AG20443 (cell line): ENCODE results near the gene REPS1.
A peak's percentile ranks its signal among the peaks of the same experiment; 100 is the strongest.
"Not testable (repeated sequence)": the region's sequence is repeated elsewhere in the genome, so short reads cannot be mapped to it uniquely, and the experiment has no call there.

Experiments
- DNase-seq: peaks from one replicate; pipeline ENCODE4 v3.0.0; 2012; ENCODE audit warnings: low spot score, mixed read lengths

The REPS1 gene

GRCh38 chr6:139006477-139006876, 18.4 kb upstream of the REPS1 start:
- no peak for DNase-seq

- no peak for DNase-seq
Measured at GRCh38 chr6:139003751-139004150, 15.7 kb upstream of the REPS1 start.

- peak; percentile 32 for DNase-seq
Measured at GRCh38 chr6:138999949-139000725, 12.1 kb upstream of the REPS1 start.

- DNase-seq: no peak
Measured at GRCh38 chr6:138997136-138997535, 9.1 kb upstream of the REPS1 start.

- no peak for DNase-seq
Measured at GRCh38 chr6:138996524-138996923, 8.5 kb upstream of the REPS1 start.

- DNase-seq: not testable (repeated sequence)
Measured at GRCh38 chr6:138993410-138993809, 5.4 kb upstream of the REPS1 start.

GRCh38 chr6:138992965-138993364, 4.9 kb upstream of the REPS1 start:
- DNase-seq: not testable (repeated sequence)

- DNase-seq: no peak
Measured at GRCh38 chr6:138991206-138991605, 3.2 kb upstream of the REPS1 start.

GRCh38 chr6:138989098-138989983, 1.3 kb upstream of the REPS1 start:
- no peak for DNase-seq

- DNase-seq: no peak
Measured at GRCh38 chr6:138988469-138988834, 399 bp upstream of the REPS1 start.

- DNase-seq: no peak
Measured at GRCh38 chr6:138987080-138987642, 892 bp downstream of the REPS1 start.

GRCh38 chr6:138986578-138986977, 1.5 kb downstream of the REPS1 start:
- DNase-seq: peak; percentile 20

- DNase-seq: no peak
Measured at GRCh38 chr6:138981416-138981815, 6.6 kb downstream of the REPS1 start.

- no peak for DNase-seq
Measured at GRCh38 chr6:138979813-138980668, 8.0 kb downstream of the REPS1 start.

GRCh38 chr6:138979365-138979764, 8.7 kb downstream of the REPS1 start:
- DNase-seq: no peak

- DNase-seq: no peak
Measured at GRCh38 chr6:138978229-138978628, 9.8 kb downstream of the REPS1 start.

- DNase-seq: no peak
Measured at GRCh38 chr6:138977646-138978167, 10.3 kb downstream of the REPS1 start.

- DNase-seq: no peak
Measured at GRCh38 chr6:138977242-138977641, 10.8 kb downstream of the REPS1 start.

GRCh38 chr6:138975815-138976214, 12.2 kb downstream of the REPS1 start:
- DNase-seq: no peak

- no peak for DNase-seq
Measured at GRCh38 chr6:138973466-138974153, 14.4 kb downstream of the REPS1 start.

GRCh38 chr6:138972226-138972665, 15.8 kb downstream of the REPS1 start:
- DNase-seq: no peak
